Measurements from ENCODE around the gene PRKN.
"Not testable (repeated sequence)": the region's sequence is repeated elsewhere in the genome, so short reads cannot be mapped to it uniquely, and the experiment has no call there.

Gene PRKN

GRCh38 chr6:161940519-161940918, 787.0 kb downstream of the PRKN start:
- DNase-seq: no peak

- DNase-seq: no peak
Measured at GRCh38 chr6:161926324-161926723, 801.2 kb downstream of the PRKN start.

GRCh38 chr6:161924516-161925116, 803.0 kb downstream of the PRKN start:
- no peak for DNase-seq

GRCh38 chr6:161922631-161923119, 804.9 kb downstream of the PRKN start:
- DNase-seq: no peak

- DNase-seq: no peak
Measured at GRCh38 chr6:161921602-161922395, 805.8 kb downstream of the PRKN start.

GRCh38 chr6:161919691-161920090, 807.9 kb downstream of the PRKN start:
- no peak for DNase-seq

GRCh38 chr6:161918628-161919205, 808.8 kb downstream of the PRKN start:
- DNase-seq: no peak

GRCh38 chr6:161918109-161918531, 809.4 kb downstream of the PRKN start:
- DNase-seq: no peak

- DNase-seq: no peak
Measured at GRCh38 chr6:161917645-161918044, 809.9 kb downstream of the PRKN start.

- DNase-seq: no peak
Measured at GRCh38 chr6:161915456-161915964, 812.1 kb downstream of the PRKN start.

- no peak for DNase-seq
Measured at GRCh38 chr6:161908872-161909271, 818.7 kb downstream of the PRKN start.

- DNase-seq: no peak
Measured at GRCh38 chr6:161906571-161906970, 821.0 kb downstream of the PRKN start.

- no peak for DNase-seq
Measured at GRCh38 chr6:161903584-161904212, 823.9 kb downstream of the PRKN start.

- DNase-seq: no peak
Measured at GRCh38 chr6:161901740-161902426, 825.7 kb downstream of the PRKN start.

- DNase-seq: no peak
Measured at GRCh38 chr6:161894436-161894835, 833.1 kb downstream of the PRKN start.

GRCh38 chr6:161891542-161891941, 836.0 kb downstream of the PRKN start:
- no peak for DNase-seq

GRCh38 chr6:161890832-161891297, 836.7 kb downstream of the PRKN start:
- DNase-seq: no peak

GRCh38 chr6:161890133-161890831, 837.3 kb downstream of the PRKN start:
- no peak for DNase-seq

GRCh38 chr6:161889324-161889723, 838.2 kb downstream of the PRKN start:
- DNase-seq: no peak

GRCh38 chr6:161886545-161886944, 841.0 kb downstream of the PRKN start:
- not testable (repeated sequence) for DNase-seq

GRCh38 chr6:161884782-161885181, 842.8 kb downstream of the PRKN start:
- DNase-seq: no peak

All from stimulated activated CD4-positive, alpha-beta T cell treated with anti-CD3 and anti-CD28 coated beads, Interleukin-4, amount 100 ng/mL, for 4 hours (primary cell).